Left renal cortex interstitium (tissue), 4 donors: ENCODE measurements around the gene IFI35. TPM values are rescaled to one million over a fixed set of nuclear protein-coding genes. Genes with fewer than 3 reads are reported as not detected.
"Not testable (repeated sequence)": the region's sequence is repeated elsewhere in the genome, so short reads cannot be mapped to it uniquely, and the experiment has no call there.

Experiments
- DNase-seq, 4 donors: peaks; one replicate each; pipeline ENCODE4 v3.0.0-alpha.2; 2013; ENCODE audit warnings: low read depth in 4 of 4, low spot score in 2 of 4, missing footprints in 1 of 4
- polyA plus RNA-seq, 4 donors: library from polyadenylated mRNA; unstranded; fragments of 120-200 nt; gene quantifications; one replicate each; pipeline ENCODE4 v1.2.1, GENCODE V29; 2013; ENCODE audit not compliant: insufficient read length in 4 of 4

IFI35 gene
- polyA plus RNA-seq = 10 to 100 TPM in 3 of 4 donors, 1 to 10 TPM in 1; 9.9 to 12.5 (median 11.3) TPM

GRCh38 chr17:43006639-43007551 is at the start of gene IFI35:
Gene IFI35 (plus strand): TSS chr17:43006784. CDS start chr17:43006948, 164 bp downstream.
- DNase-seq = no peak

DNA sequence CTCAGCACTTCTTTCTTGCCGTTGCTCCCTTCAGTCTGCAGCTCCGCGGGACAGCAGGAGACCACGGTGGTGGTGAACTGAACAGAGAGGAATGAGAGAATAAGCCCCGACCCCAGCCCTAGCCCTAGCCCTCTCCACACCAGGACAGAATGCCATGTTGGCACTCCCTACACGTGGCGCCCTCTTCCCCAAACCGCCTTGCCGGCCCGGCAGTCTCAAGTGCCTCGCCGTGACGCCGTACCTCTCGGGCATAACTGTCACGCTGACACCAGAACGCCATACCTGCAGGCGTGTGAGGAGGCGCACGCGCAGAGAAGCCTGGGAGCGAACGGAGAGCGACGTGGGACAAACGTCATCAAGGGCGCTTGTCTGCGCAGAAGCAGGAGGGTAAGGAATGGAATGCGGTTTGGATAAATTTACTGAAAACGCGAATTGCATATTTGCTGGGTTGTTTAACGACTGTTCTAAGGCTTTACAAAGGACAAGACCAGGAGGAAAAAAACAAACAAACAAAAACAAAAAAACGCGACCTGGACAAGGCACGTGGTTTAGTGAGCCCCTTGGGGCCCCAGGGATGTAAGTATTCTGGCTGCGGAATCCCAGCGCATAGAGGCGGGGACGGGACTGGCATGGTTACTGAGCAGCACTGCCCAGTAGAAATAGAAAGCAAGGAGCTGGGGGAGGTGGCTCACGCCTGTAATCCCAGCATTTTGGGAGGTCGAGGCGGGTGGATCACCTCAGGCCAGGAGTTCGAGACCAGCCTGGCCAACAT is 42.2 kb upstream of the IFI35 start, which contains the start of gene AARSD1:
TSS of gene AARSD1 (minus strand) at position 294 of the 772 bp plus-strand sequence. CDS start at position 280, 14 bp downstream.
- peak; percentile 86 to 92 (median 88) for DNase-seq

DNA sequence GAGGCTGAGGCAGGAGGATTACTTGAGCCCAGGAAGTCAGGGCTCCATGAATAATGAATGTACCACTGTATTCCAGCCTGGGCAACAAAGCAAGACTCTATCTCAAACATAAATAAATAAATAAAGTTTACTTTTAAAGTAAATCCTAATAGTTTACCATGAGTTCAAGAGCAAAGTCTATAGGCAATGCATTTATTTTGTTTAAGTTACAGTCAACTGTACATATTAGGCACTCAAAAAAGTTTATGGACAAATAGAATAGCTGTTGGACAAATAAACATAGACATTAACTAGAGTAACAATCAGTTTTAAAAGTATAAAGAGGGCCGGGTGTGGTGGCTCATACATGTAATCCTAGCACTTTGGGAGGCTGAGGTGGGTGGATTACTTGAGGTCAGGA is 38.7 kb upstream of the IFI35 start:
- no peak for DNase-seq

DNA sequence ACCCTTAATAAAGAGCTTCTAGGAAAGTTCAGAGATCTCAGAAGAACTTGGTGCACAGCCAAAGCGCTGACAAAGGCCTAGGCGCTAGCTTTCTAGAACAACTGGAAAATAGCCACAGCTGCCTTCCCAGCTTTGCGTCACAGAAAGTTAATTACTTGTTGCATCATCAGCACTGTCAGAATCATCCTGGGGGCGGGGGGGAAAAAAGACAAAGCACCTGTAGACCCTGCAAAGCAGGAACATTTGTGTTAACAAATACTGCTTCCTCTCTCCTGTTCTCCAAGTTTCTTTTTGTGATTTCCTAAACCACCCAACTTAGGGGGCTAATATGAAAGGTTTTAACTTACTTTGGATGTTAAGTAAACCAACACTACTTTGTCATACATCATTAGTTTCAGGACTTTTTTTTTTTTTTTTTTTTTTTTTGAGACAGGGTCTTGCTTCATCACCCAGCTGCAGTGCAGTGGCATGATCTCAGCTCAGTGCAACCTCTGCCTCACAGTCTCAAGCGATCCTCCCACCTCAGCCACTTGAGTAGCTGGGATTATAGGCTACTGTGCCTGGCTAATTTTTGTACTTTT is 37.5 kb upstream of the IFI35 start:
- DNase-seq = no peak

GRCh38 chr17:42971589-42971988 is 35.0 kb upstream of the IFI35 start:
- no peak for DNase-seq

GRCh38 chr17:42973323-42973722 is 33.3 kb upstream of the IFI35 start:
- not testable (repeated sequence) for DNase-seq

DNA sequence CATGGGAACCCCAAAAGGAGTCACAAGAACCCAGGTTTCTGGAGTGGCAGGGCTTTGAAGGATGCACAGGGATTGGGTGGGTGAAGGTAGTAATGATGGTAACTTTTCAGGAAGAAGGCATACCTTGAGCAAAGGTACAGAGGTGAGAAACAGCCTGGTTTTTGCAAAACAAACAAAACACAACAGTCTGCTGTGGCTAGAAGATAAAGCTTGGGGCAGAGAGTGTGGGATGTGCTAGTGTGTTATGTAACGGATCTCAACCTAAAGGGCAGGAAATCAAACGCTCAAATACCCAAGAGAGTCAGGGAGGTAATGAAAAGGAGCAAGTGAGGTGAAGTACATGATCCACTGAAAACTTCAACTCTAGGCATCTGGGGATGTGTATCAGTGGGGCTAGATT is 31.3 kb upstream of the IFI35 start:
- DNase-seq = no peak

GRCh38 chr17:42975701-42976100 is 30.9 kb upstream of the IFI35 start:
- not testable (repeated sequence) for DNase-seq

DNA sequence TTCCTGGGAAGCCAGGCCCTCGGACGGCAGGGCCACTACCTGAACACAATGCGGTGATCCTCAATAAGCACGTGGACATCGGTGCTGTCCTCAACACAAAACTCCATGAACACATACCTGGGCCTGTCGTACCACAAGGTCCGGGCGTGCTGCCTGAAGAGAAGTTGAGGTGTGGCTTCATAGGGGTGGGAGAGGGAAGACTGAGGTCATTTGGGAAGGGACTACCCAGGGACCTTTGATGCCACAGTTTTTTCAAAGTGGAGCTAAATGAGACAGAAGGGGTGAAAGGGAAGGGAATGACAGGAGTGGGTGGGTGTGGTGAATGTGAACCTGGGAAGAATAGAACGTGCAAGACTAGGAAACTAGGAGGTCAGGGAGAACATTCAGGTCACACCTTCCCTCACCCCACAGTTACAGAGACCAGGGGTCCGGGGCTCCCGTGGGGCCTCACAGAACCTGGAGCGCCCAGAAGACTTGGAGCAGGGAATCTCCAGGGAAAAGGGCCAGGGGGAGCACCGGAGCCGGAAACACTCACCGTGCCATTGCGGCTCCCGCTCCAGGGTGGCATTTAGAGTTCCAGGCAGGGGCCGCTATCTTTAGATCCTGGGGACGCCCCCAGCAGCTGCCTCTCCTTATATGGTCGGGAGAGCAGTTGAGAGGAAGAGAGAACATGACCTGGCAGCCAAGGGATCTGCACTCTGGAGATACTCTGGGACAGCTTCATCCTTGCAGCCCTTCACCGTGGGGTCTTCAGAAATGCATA is 26.9 kb upstream of the IFI35 start, which contains the start of gene PTGES3L:
TSS of gene PTGES3L (minus strand) at position 570 of the 763 bp plus-strand sequence. CDS start at position 543, 27 bp downstream.
- no peak for DNase-seq

- peak in 3 of 4 donors; percentile 75 to 88 (median 79) for DNase-seq
These were observed 26.3 kb upstream of the IFI35 start, which contains the start of gene RUNDC1 for GRCh38 chr17:42980274-42980765. Gene RUNDC1 (plus strand): TSS chr17:42980565. CDS start chr17:42980577, 12 bp downstream.

- DNase-seq = no peak
These were observed 25.7 kb upstream of the IFI35 start for GRCh38 chr17:42980766-42981397.

DNA sequence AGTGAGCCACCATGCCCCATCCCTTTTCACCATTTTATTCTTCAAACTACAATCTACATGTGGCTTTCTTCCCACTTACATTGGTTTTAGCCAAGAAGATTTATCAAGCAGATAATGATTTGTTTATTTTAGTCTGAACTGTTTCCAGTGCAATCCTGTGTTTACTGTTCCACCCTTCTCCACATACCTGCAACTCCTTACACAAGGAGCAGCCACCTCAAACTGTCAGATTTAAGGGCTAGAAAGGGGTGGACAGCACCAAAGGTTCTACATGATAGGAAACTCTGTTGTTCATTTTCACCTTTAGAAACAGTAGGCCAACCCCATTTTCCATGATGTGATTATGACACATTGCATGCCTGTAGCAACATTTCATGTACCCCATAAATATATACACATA is 24.3 kb upstream of the IFI35 start:
- no peak for DNase-seq

DNA sequence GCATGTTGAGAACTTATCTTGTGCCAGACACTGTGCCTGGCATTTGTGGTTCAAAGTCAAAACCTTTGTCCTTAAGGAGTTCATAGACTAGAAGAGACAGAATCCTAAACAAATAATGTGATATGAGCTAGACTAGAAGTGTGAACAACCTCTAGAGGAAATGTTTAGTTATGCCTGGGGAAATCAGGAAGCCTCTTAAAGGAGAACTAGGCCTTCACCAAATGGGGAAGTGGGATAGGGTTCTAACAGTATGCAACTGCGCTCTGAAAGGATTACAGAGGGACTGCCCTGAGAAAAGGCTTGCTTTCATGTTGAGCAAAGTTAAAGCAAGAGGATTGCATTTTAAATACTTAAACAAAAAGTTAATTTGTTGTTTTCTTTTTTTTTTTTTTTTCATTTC is 21.4 kb upstream of the IFI35 start:
- DNase-seq = no peak

- DNase-seq = no peak
These were observed 17.4 kb upstream of the IFI35 start for GRCh38 chr17:42989141-42989540.

DNA sequence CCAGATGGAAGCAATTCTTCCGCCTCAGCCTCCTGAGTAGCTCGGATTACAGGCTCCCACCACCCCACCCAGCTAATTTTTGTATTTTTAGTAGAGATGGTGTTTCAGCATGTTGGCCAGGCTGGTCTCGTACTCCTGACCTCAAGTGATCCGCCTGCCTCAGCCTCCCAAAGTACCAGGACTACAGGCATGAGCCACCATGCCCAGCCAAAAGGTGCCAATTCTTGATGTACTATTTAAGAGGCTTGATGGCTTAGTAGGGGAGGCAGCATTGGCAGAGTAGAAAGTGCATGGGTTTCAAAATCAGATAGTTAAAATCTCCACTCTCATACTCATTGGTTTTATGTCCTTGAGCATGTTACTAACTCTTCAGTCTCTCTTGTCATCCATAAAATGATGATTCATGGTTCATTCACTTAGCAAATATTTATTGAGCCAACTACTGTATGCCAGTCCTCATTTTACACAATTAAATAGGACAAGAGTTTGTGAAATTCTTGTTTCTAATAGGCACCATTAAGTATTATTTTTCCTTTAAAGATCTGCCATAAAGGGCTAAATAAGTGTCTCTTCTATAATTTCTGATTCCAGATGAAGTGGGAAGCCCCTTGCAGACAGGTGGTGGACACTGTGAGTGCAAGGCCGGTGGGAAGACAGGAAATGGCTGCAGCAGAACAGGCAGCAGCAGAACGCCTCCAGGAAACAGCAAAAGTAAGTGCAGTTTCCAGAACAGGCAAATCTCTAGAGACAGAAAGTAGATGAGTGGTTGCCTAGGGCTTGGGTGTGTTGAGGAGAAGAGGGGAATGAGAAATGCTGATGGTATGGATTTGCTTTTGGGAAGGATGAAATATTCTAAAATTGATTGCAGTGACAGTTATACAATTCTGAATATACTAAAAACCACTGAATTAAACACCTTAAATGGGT is 16.6 kb upstream of the IFI35 start:
- no peak for DNase-seq

- DNase-seq = no peak
These were observed 15.1 kb upstream of the IFI35 start for GRCh38 chr17:42991471-42991870.

- no peak for DNase-seq
These were observed 13.7 kb upstream of the IFI35 start for GRCh38 chr17:42992872-42993271.

DNA sequence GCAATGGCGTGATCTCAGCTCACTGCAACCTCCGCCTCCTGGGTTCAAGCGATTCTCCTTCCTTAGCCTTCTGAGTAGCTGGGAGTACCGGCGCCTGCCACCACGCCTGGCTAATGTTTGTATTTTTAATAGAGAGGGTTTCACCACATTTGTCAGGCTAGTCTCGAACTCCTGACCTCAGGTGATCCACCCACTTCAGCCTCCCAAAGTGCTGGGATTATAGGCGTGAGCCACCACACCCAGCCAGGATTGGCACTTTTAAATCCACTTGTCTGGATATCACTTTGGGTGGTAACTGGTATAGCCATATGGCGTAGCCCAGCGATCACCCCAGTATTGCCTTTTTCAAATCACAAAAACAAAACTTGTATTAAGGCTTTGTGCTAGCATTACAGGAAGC is 12.7 kb upstream of the IFI35 start:
- not testable (repeated sequence) for DNase-seq
